ENCODE measurements around the gene ZFYVE19.

DNA sequence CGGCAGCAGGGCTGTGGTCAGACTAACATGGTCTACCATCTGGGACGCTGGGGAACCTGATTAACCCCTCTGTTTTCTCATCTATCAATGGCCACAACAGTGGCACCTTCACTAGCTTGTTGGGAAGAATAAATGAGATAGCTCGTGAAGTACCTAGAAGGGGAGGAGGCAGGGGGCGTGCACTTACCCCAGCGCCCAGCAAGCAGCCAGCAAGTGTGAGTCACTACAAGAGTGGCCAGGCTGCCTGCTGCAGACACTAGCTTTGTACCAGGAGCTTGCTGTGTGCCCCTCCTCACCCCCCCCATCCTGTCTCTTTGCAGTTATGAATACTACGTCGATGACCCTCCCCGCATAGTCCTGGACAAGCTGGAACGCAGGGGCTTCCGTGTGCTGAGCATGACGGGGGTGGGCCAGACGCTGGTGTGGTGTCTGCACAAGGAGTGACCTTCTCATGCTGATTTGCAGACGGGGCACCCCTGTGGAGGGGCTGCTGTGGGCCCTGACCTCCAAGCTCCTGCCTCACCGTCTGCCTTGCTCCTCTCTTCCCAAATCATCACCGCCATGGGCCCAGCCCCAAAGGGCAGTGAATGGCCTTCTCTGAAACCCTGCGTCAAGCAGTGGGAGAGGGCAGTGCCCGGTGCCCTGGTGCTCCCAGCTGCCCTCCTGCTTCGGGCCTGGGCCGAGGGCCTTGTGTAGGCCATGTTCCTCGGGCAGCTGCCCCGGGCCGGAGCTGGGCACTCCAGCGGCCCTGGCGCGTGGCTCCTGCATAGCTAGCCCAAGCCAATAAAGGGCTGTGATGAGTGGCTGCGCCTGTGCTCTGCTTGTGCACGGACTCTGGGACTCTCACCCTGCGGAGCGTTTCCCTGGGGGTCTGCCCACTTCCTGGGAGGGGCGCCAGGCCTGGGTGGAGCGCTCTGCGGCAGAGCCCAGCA lies 39.7 kb upstream of the ZFYVE19 start:
- no peak for TF ChIP-seq POLR2AphosphoS5 (IDR thresholded peaks at IDR 0.05; ENCODE audit: borderline replicate concordance, low read depth, low read length)
- no peak for TF ChIP-seq EZH2 (IDR thresholded peaks at IDR 0.05)

Data from SK-N-MC (cell line).